CD14-positive monocyte (primary cell): ENCODE results near the gene VPS16. TPM values are rescaled to one million over a fixed set of nuclear protein-coding genes. Genes with fewer than 3 reads are reported as not detected.

Experiments used
- DNase-seq, 3 donors: peaks; one replicate each; pipeline ENCODE4 v3.0.0-alpha.2; 2011 to 2022
- H2AFZ ChIP-seq: 2 replicates; pipeline ENCODE4 v1.6.0; 2012; ENCODE audit warnings: mild to moderate bottlenecking, low read depth, low read length, inconsistent platforms; ENCODE audit not compliant: insufficient read depth, poor library complexity, severe bottlenecking
- H3K27ac ChIP-seq, 2 donors: 1 replicate in 1 of 2; 2 replicates in 1 of 2; pipeline ENCODE4 v1.5.1; 2012 to 2013; ENCODE audit warnings: low read length in 2 of 2, control low read depth in 1 of 2, inconsistent platforms in 1 of 2, low read depth in 1 of 2, mild to moderate bottlenecking in 1 of 2
- H3K27me3 ChIP-seq, 2 donors: one replicate each; pipeline versions ENCODE4 v1.6.0 to v1.6.1; 2011 to 2013; ENCODE audit warnings: low read length in 2 of 2; ENCODE audit not compliant: control insufficient read depth in 2 of 2, insufficient read depth in 2 of 2
- H3K36me3 ChIP-seq, 2 donors: replicated peaks in 1 of 2; 1 replicate in 1 of 2; 2 replicates in 1 of 2; pipeline versions ENCODE4 v1.5.1 to v1.6.1; 2012 to 2013; ENCODE audit warnings: low read length in 2 of 2, control low read depth in 1 of 2, inconsistent platforms in 1 of 2, mild to moderate bottlenecking in 1 of 2; ENCODE audit not compliant: insufficient read depth in 2 of 2, control insufficient read depth in 1 of 2
- H3K4me1 ChIP-seq, 2 donors: 1 replicate in 1 of 2; 2 replicates in 1 of 2; pipeline versions ENCODE4 v1.5.1 to v1.6.1; 2012 to 2013; ENCODE audit warnings: low read length in 2 of 2, control low read depth in 1 of 2, inconsistent platforms in 1 of 2, mild to moderate bottlenecking in 1 of 2, moderate library complexity in 1 of 2; ENCODE audit not compliant: insufficient read depth in 2 of 2, control insufficient read depth in 1 of 2
- H3K4me2 ChIP-seq: replicated peaks from 2 replicates; pipeline ENCODE3; 2012; ENCODE audit warnings: low read length, moderate library complexity, mild to moderate bottlenecking; ENCODE audit not compliant: poor library complexity, severe bottlenecking; ENCODE audit errors: extremely low read depth
- H3K4me3 ChIP-seq, 3 experiments: fragments of 200-600 bp in 1 of 3; sonication (generic) in 1 of 3; replicated peaks in 1 of 3; 1 replicate in 2 of 3; 2 replicates in 1 of 3; pipeline ENCODE4 v1.5.1; 2011 to 2013; ENCODE audit warnings: low read length in 3 of 3, mild to moderate bottlenecking in 3 of 3, control low read depth in 2 of 3, low read depth in 2 of 3, inconsistent platforms in 1 of 3, moderate library complexity in 1 of 3
- H3K79me2 ChIP-seq: 2 replicates; pipeline ENCODE4 v1.6.0; 2012; ENCODE audit warnings: mild to moderate bottlenecking, control low read depth, inconsistent platforms, low read length, moderate library complexity; ENCODE audit not compliant: insufficient read depth
- H3K9ac ChIP-seq: 2 replicates; pipeline ENCODE4 v1.6.0; 2017; ENCODE audit warnings: low read length, mild to moderate bottlenecking; ENCODE audit not compliant: insufficient read depth, poor library complexity, severe bottlenecking
- H3K9me3 ChIP-seq, 2 donors: replicated peaks in 1 of 2; 1 replicate in 1 of 2; 2 replicates in 1 of 2; pipeline versions ENCODE4 v1.5.1 to v1.6.1; 2012 to 2013; ENCODE audit warnings: low read length in 2 of 2, control low read depth in 1 of 2; ENCODE audit not compliant: control insufficient read depth in 1 of 2, insufficient read depth in 1 of 2
- H4K20me1 ChIP-seq: 2 replicates; pipeline ENCODE4 v1.6.0; 2012; ENCODE audit warnings: mild to moderate bottlenecking, low read length, control low read depth, moderate library complexity; ENCODE audit not compliant: insufficient read depth
- H3K27ac Mint-ChIP-seq, 7 donors: one replicate each; pipeline ENCODE4 v1.8.0; 2020; ENCODE audit warnings: mild to moderate bottlenecking in 7 of 7, mixed read lengths in 7 of 7, moderate library complexity in 6 of 7, inconsistent platforms in 2 of 7
- H3K27me3 Mint-ChIP-seq, 3 donors: one replicate each; pipeline ENCODE4 v1.8.0; 2021 to 2022; ENCODE audit warnings: low read depth in 3 of 3, mild to moderate bottlenecking in 3 of 3, mixed read lengths in 3 of 3, moderate library complexity in 3 of 3, inconsistent platforms in 1 of 3
- H3K36me3 Mint-ChIP-seq, 2 donors: one replicate each; pipeline ENCODE4 v1.8.0; 2020; ENCODE audit warnings: mixed read lengths in 2 of 2, inconsistent platforms in 1 of 2, mild to moderate bottlenecking in 1 of 2
- H3K4me1 Mint-ChIP-seq: one replicate; pipeline ENCODE4 v1.8.0; 2020; ENCODE audit warnings: mild to moderate bottlenecking, mixed read lengths
- H3K4me3 Mint-ChIP-seq, 2 donors: one replicate each; pipeline ENCODE4 v1.8.0; 2020; ENCODE audit warnings: mild to moderate bottlenecking in 2 of 2, mixed read lengths in 2 of 2, moderate library complexity in 1 of 2
- H3K9me3 Mint-ChIP-seq, 7 donors: one replicate each; pipeline ENCODE4 v1.8.0; 2020 to 2022; ENCODE audit warnings: mixed read lengths in 7 of 7, mild to moderate bottlenecking in 6 of 7, moderate library complexity in 6 of 7, inconsistent platforms in 2 of 7
- WGBS: methylation state at CpG from one replicate; pipeline ENCODE4 v1.1.5; 2013; ENCODE audit warnings: missing lambda C conversion rate; ENCODE audit not compliant: insufficient coverage; 5-methylcytosine and 5-hydroxymethylcytosine counted together
- intact Hi-C, 2 donors: fragments of 100-400 bp; cut with micrococcal nuclease; formaldehyde crosslinking; loops; one replicate each; pipeline versions ENCODE4 v1.15.0 to v1.15.1; 2023
- polyA plus RNA-seq, 3 donors: library from polyadenylated mRNA; depleted of rRNA in 1 of 3; unstranded in 2 of 3; stranded (reverse) in 1 of 3; fragments of 300-500 nt in 2 of 3; fragments of >200 nt in 1 of 3; fragmentation: Illumina TruSeq in 2 of 3; gene quantifications; 1 replicate in 2 of 3; 2 replicates in 1 of 3; pipeline ENCODE4 v1.2.3, GENCODE V29; 2012 to 2021
- TF ChIP-seq, protein P1 (sequence below): fragments of 200-600 bp; IDR thresholded peaks from one replicate; pipeline ENCODE4 v1.8.0; 2022; ENCODE audit warnings: antibody characterized with exemption, mild to moderate bottlenecking

The VPS16 gene
- polyA plus RNA-seq, 3 donors: 33.3 to 87.0 (median 34.5) TPM

DNA sequence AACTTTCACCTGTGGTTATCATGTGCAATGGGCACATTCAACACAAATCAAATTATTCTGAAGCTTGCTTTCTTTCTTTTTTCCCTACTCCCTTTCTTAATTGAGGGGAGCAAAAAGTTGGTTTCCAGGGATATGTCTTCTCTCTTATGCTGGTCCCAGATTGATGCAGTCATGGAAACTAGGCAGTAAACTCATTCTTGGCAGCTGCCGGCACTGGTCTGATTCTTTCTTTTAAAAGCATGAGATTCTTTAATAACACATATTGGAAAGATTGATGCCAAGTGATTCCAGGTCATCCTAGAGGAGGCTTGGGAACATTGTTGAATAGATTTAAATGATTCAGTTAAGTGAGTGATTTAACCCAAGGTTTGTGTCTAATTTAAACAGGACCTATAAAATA is 61.7 kb downstream of the VPS16 start:
- intact Hi-C loops: no loop called here
- Mint-ChIP-seq H3K36me3 (peaks cover 0 to 4% of the 10 kb centered on the region in 2 donors), H3K4me3 (no peak overlapping the region), H3K27me3 (no peaks in the 10 kb centered on the region), H3K27ac (no peak overlapping the region), H3K4me1 (peaks cover 29% of the 10 kb centered on the region), H3K9me3 (no peaks in the 10 kb centered on the region)
- Histone ChIP-seq H3K4me2 (no peak overlapping the region), H3K27me3 (no peaks in the 10 kb centered on the region), H3K36me3 (no peaks in the 10 kb centered on the region), H3K9me3 (no peaks in the 10 kb centered on the region), H3K9ac (no peak overlapping the region), H3K4me1 (peaks cover 15 to 25% of the 10 kb centered on the region in 2 donors), H3K4me3 (no peak overlapping the region), H3K79me2 (peaks cover 90% of the 10 kb centered on the region), H3K27ac (no peak overlapping the region), H2AFZ (no peak overlapping the region), H4K20me1 (peaks cover 36% of the 10 kb centered on the region)
- no peak for DNase-seq
- TF ChIP-seq, protein P1, sequence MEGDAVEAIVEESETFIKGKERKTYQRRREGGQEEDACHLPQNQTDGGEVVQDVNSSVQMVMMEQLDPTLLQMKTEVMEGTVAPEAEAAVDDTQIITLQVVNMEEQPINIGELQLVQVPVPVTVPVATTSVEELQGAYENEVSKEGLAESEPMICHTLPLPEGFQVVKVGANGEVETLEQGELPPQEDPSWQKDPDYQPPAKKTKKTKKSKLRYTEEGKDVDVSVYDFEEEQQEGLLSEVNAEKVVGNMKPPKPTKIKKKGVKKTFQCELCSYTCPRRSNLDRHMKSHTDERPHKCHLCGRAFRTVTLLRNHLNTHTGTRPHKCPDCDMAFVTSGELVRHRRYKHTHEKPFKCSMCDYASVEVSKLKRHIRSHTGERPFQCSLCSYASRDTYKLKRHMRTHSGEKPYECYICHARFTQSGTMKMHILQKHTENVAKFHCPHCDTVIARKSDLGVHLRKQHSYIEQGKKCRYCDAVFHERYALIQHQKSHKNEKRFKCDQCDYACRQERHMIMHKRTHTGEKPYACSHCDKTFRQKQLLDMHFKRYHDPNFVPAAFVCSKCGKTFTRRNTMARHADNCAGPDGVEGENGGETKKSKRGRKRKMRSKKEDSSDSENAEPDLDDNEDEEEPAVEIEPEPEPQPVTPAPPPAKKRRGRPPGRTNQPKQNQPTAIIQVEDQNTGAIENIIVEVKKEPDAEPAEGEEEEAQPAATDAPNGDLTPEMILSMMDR: no peak
- no CpG with 5 or more reads among the region's 1 CpG for WGBS

DNA sequence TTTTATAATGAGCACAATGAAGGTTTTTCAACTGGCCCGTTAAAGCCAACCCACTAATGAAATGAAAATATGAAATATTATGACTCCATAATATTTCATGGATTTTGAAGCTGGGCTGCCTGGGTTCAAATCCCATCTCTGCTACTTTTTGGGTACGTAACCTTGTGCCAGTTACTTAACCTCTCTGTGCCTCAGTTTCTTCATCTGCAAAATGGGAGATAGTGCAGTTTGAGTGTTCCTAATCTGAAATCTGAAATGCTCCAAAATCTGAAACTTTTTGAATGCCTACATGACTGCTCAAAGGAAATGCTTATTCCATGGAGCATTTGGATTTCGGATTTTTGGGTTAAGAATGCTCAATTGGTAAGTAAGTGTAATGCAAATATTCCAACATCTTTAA is 62.3 kb downstream of the VPS16 start:
- no peak overlapping the region for H3K27ac Mint-ChIP-seq
- H4K20me1 ChIP-seq: peaks cover 36% of the 10 kb centered on the region
- WGBS: no CpG with 5 or more reads among the region's 3 CpGs
- no peak overlapping the region for H3K4me2 ChIP-seq
- no peak overlapping the region for H3K4me3 Mint-ChIP-seq
- H3K36me3 ChIP-seq: no peaks in the 10 kb centered on the region
- intact Hi-C loops: no loop called here
- H3K79me2 ChIP-seq: peaks cover 85% of the 10 kb centered on the region
- no peak overlapping the region for H3K27ac ChIP-seq
- DNase-seq: no peak
- H3K4me1 Mint-ChIP-seq: peaks cover 29% of the 10 kb centered on the region
- peaks cover 15 to 25% of the 10 kb centered on the region in 2 donors for H3K4me1 ChIP-seq
- no peaks in the 10 kb centered on the region for H3K27me3 Mint-ChIP-seq
- H3K36me3 Mint-ChIP-seq: peaks cover 0 to 4% of the 10 kb centered on the region in 2 donors
- no peaks in the 10 kb centered on the region for H3K9me3 Mint-ChIP-seq
- no peak overlapping the region for H3K9ac ChIP-seq
- no peak overlapping the region for H3K4me3 ChIP-seq
- no peak overlapping the region for H2AFZ ChIP-seq
- TF ChIP-seq, protein P1: no peak
- H3K27me3 ChIP-seq: no peaks in the 10 kb centered on the region
- no peaks in the 10 kb centered on the region for H3K9me3 ChIP-seq
